NCI-H2081 treated with DMSO at 0.1 percent for 48 hours (cell line): ENCODE data around the gene LUC7L.
"Not testable (repeated sequence)": the region's sequence is repeated elsewhere in the genome, so short reads cannot be mapped to it uniquely, and the experiment has no call there.

Experiments used
- DNase-seq: peaks from one replicate; lab custom pipeline; 2025; lab: John Stamatoyannopoulos, UW

LUC7L gene

DNA sequence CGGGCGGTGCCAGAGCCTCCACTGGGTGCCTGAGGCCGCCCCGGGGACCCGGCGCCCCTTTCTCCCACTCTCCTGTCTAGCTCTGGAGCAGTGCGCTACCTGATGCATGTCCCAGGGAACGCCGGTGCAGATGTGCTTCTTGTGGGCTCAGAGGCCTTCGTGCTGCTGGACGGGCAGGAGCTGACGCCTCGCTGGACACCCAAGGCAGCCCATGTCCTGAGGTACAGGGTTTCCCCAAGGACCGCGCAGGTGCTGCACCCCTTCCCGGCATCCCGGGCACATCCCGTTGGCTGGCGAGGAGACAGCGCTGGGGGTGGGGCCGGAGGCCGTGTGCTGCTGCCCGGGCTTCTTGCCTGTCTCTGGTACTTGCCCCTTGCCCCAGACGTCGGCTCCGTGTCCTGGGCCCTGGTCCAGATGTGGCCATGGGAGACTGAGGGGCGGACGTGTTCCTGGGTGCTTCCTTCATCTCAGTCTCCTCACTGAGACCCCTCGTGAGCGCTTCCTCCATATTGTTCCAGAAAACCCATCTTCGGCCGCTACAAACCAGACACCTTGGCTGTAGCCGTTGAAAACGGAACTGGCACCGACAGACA lies 34.0 kb upstream of the LUC7L start:
- no peak for DNase-seq

- no peak for DNase-seq
These were observed 33.0 kb upstream of the LUC7L start for GRCh38 chr16:262121-262745.

DNA sequence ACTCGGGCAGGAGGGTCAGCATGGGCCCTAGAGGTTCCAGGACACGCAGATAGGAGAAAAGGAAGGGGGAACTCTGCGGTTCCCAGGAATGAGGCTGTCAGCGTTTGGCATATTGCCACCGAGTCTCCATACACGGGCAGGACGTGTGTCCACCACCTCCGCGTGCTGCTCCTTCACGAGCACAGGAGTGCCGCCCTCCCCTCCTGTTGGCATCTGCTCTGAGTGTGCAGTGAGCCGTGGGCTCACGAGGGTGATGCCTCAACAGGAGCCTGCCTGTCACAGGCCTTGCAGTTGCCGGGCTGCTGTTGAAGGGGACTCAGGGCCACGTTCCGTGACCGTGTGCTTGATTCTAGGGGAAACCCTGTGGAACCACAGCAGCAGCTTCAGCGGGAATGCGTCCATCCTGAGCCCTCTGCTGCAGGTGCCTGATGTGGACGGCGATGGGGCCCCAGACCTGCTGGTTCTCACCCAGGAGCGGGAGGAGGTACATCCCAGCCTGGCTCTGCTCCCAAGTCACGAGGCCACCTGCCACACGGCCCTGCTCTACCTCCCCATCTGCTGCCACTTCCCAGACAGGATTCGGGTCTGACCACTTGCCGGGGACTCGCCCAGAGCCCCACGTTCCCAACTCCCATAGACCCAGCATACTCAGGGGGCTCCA lies 31.9 kb upstream of the LUC7L start:
- no peak for DNase-seq

GRCh38 chr16:260326-260725 lies 31.1 kb upstream of the LUC7L start:
- DNase-seq = no peak

DNA sequence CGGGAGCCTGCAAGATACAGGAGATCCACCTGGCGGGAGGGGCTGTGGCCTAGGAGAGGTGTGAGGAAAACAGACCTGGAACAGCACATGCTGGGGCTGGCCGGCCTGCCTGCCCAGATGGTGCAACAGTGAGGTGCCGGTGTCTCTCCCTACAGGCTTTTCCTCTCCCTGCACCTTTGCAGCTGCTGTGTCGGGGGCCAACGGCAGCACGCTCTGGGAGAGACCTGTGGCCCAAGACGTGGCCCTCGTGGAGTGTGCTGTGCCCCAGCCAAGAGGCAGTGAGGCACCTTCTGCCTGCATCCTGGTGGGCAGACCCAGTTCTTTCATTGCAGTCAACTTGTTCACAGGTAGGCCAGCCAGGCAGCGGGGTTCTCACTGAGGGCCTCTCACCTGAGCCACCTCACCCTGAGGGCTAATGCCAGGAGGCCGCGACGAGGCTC lies 30.6 kb upstream of the LUC7L start:
- no peak for DNase-seq

DNA sequence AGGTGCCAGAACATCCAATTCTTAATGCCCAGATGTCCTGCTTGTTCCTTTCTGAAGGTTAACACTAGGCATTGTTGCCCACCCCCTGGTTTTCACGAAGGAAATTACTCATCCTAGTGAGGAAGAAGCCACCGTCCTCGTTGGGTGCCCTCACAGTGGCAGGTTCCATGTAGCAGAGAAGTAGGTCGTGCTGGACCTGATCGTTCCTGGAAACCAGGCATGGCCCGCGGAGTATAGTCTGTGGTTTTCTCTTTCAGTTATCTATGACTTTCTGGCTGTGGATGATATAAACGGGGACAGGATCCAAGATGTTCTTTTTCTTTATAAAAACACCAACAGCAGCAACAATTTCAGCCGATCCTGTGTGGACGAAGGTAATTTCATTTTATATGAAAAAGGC lies 30.0 kb upstream of the LUC7L start:
- no peak for DNase-seq

- not testable (repeated sequence) for DNase-seq
These were observed 28.8 kb upstream of the LUC7L start for GRCh38 chr16:258091-258490.

DNA sequence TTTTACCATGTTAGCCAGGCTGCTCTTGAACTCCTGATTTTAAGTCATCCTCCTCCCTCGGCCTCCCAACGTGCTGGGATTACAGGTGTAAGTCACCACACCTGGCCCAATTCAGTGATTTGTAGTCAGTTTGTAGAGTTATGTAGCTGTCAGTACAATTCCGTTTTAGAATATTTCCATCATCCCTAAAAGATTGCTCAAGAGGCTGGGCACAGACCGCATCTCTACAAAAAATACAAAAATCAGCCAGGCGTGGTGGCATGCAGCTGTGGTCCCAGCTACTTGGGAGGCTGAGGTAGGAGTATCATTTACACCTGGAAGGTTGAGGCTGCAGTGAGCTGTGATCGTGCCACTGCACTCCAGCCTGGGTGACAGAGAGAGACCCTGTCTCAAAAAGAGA lies 25.9 kb upstream of the LUC7L start:
- DNase-seq = no peak

GRCh38 chr16:254461-254860 lies 25.2 kb upstream of the LUC7L start:
- DNase-seq = no peak

DNA sequence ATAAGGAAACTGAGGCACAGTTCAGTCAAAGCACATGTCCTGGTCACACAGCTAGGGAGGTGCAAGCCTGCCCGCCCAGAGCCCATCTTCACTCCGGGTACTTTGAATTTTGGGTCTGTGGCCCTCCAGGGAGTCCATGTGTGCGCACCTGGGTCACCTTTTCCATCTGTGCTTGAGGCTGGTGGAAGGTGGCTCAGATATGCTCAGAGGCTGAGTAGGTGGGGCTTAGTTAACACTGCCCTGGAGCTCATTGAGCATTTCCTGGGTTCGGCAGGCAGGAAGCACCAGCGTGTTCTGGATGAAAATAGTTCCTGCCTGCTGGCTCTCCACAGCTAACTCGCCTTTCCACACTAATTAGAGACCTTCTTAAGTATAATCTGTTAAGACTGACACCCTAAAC lies 24.6 kb upstream of the LUC7L start:
- no peak for DNase-seq

GRCh38 chr16:252366-253337 lies 23.4 kb upstream of the LUC7L start:
- DNase-seq = no peak

- DNase-seq = no peak
These were observed 20.2 kb upstream of the LUC7L start for GRCh38 chr16:249431-249830.

DNA sequence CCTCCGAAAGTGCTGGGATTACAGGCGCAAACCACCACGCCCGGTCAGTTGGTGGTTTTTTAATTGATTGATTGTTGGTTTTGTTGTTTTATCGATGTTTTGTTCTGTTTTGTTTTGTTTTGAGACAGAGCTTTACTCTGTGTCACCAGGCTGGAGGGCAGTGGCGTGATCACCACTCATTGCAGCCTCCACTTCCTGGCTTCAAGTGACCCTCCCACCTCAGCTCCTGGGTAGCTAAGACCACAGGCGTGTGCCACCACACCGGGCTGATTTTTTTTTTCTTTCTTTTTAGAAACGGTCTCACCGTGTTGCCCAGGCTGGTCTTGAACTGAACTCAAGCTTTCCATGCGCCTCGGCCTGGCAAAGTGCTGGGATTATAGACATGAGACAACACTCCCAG lies 17.8 kb upstream of the LUC7L start:
- no peak for DNase-seq

DNA sequence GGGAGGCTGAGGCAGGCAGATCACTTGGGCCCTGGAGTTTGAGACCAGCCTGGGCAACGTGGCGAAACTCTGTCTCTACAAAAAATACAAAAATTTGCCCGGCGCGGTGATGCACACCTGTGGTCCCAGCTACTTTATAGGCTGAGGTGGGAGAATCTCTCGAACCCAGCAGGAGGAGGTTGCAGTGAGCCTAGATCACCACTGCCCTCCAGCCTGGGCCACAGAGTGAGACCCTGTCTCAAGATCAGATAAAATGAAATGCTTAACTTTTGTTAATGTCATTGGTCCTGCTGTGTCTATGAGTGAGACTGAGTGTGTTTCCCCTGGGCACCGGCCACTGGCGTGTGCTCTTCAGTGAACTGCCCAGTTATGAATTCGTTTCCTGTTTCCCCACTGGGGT lies 15.9 kb upstream of the LUC7L start:
- DNase-seq = no peak

DNA sequence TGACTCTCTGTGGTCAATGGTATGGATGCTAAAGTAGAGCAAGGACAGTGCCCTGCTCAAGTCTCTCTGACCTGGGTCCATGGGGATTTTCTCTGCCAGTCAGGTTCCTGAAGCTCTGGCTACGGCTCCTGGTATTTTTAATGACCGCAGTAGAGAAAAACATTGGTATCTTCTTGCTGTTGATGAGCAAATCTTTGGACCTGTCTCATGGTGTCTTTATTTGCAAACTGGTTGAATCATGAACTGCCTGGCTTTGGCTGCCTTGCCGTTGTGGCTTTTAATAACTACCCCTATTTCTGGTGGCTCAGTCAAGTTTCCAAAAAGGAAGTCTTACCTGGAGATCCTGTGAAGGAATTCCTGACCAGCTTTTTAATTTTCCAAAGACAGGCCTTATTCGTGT lies 14.1 kb upstream of the LUC7L start:
- DNase-seq = no peak

GRCh38 chr16:242281-242680 lies 13.0 kb upstream of the LUC7L start:
- no peak for DNase-seq

DNA sequence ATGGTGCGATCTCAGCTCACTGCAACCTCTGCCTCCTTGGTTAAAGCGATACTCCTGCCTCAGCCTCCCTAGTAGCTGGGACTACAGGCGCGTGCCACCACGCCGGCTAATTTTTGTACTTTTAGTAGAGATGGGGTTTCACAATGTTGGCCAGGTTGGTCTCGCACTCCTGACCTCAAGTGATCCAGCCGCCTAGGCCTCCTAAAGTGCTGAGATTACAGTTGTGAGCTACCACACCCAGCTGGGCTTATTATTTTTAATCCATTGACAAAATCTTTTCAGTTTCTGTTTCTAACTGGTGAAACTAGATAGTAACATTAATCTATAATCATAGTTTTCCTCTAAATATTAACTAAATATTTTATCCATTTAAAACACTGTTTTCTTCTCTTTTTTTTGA lies 11.3 kb upstream of the LUC7L start:
- DNase-seq = no peak

DNA sequence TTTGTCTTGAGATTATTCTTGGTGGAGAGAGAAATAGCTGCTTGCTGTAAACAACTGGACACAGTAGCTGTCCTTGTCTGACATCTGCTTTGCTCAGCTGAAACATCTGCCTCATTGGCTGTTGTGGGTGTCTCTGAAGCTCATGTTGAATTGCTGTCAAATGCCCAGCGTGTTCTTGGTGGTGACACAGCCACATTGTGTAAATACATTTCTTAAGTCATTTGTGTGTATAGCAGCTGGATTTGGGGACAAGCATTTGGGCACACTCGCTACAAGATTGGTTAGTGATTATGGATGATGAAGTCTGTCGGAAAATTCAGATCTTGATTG lies 10.7 kb upstream of the LUC7L start:
- no peak for DNase-seq

GRCh38 chr16:234468-235305 lies 5.4 kb upstream of the LUC7L start, which contains the start of gene FAM234A:
TSS of gene FAM234A (plus strand) at chr16:234821. CDS start at chr16:254414, 19,593 bp downstream.
- DNase-seq = peak; percentile 69

GRCh38 chr16:230949-231348 lies 1.7 kb upstream of the LUC7L start:
- DNase-seq = no peak

- DNase-seq = not testable (repeated sequence)
These were observed 1.1 kb upstream of the LUC7L start for GRCh38 chr16:230351-230750.
